HG02798 (cell line): ENCODE measurements around the gene NOTCH3.
A peak's percentile ranks its signal among the peaks of the same experiment; 100 is the strongest.

Experiments
- ATAC-seq: cut with Tn5 transposase; IDR thresholded peaks from one replicate; pipeline ENCODE4 v1.9.1; 2021; ENCODE audit warnings: mild to moderate bottlenecking; ENCODE audit not compliant: unreplicated experiment, poor library complexity

The NOTCH3 gene

DNA sequence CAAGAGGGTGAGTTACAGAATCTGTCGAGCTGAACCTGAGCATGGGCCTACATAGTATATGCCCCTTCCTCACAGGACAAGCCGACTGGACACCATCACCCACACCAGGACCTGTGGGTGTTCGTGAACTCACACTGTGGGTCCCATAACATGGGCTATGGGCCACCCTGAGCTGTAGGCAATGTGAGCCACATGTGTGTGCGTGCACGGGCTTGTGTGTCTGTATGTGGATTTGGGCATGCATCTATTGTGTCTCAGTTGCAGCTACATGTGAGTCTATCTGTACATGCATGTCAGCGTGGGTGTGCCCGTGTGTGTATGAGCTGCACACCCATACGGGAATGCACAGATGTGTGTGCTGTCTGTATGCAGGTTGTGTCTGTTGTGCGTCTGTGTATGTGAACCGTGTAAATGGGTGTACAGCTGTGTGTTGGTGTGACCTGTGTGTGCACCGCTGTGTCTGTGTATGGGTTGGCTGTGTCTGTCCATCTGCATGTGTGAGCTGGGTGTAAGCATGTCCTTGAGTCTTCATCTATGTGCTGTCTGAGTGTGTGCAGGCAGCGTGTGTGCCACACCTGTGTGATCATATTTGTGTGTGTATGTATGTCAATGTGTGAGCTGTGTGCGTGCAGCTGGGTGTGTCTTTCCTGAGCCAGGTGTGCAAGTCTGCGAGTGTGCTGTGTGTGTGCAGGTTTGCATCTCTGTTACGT lies 1.7 kb downstream of the NOTCH3 start:
- ATAC-seq, result no peak

DNA sequence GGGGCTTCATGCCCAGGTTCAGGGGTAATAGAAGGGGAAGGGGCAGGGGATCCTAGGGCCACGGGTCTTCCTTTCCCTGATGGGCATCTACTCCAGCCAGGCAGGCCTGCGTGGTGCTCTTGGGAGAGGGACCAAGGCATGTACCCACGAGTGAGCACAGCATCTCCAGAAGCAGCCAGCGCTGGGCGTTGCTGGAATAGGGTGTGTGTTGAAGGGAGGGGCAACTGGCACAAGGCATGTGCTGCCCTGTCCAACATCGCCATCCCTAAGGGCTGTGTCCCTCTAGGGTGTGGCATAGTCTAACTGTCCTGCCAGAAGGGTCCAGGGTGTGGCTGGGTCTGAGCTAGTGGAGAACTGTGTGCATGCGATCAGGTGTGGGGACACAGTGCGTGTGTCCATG lies 2.9 kb downstream of the NOTCH3 start:
- ATAC-seq, result no peak

DNA sequence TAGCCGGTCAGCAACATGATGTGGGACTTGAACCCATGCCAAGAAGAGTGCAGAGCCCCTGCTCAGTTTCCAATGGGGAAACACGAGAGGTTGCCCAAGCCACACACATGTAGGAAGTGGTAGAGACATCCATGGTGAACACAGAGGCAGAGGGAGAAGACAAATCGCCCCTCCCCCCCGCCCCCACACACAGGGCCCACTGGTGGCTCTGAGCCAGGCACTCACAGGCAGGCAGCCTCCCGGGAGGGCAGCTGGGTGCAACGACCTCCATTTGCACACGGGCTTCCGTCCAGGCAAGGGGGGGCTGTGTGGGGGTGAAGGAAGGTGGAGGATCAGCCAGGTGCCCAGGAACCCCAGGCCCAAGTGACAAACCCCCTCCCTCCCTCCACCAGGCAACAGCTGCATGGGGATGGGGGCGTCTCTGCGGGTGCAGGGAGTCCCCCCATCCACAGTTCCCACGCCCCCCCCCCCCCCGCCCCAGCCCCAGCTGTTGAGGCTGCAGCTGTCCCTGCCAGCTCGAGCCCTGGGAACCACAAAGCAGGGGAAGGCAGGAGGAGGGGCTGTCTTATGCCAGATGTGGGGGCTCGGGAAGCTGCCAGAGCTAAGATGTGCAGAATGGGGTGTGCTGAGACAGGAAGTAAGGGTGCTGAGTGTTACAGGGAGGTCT lies 3.4 kb downstream of the NOTCH3 start:
- ATAC-seq, result no peak

DNA sequence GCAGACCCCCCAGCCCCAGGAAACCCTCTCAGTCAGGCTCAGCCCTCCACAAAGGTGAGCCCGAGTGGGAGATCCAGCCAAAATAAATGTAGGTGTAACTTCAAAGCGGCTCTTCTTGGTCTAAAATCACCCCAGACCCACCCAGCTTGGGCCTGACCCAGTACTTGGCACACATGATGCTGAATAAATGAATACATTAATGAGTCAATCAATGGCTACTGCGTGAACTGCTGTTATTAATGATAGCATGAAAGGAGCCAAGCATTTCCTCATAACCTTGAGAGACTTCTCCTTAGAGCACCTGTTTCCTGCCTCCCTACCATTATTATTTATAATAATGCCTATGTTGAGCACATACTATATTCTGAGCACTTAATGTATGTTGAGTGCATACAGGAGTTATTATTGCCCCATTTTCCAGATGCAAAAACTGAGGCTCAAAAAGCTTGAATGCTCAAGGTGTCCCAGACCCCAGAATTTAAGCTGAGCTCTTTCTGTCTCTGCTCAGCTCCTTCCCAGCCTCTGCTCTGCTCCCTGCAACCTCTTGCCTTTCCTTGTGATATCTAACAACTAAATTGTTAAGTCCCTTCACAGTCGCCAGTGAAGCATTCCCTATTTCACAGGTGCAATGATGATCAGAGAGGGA lies 4.3 kb downstream of the NOTCH3 start:
- ATAC-seq, result no peak

DNA sequence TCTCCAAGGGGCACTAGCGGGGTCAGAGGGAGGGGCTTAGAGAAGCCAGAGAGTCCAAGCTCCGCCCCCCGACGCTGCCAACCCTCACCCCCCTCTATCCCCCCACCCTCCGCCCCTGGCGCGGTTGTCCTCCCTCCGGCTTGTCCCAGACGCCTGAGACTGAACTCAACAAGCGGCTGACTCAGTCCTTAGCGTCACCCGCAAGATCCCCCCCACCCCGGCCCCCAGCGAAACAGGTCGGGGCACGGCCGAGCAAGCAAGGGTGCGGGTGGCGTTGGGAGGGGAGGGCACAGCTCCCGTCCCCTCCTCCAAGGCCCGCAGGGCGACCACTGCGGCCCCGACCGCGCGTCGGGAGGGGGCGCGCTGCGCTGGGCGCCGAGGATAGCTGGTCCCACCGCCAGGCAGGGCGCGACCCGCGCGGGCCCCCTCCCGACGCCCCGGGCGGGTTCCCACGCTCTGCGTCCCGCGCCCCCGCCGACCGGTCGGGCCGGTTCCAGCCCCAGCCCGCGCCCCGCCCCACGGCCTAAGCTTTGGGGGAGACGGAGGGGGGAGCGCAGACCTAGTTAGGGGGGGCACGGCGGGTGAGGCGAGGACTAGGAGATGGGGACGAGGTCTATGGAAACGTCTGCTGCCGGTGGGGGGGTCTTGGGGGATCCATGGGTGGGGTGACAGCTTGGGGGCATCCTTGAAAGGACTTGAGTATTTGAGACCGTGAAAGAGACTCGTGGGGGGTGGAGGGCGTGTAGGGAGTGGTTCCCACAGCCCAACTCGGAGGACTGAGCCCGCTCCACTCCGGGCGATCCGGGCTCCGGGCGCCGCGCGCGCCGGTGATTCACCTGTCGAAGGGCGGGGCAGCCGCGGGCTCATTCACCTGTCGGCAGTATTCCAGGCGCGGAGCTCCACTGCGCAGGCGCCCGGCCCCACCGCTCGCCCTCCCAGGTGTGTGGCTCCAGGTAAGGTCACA lies 5.1 kb downstream of the NOTCH3 start:
- ATAC-seq, result no peak

DNA sequence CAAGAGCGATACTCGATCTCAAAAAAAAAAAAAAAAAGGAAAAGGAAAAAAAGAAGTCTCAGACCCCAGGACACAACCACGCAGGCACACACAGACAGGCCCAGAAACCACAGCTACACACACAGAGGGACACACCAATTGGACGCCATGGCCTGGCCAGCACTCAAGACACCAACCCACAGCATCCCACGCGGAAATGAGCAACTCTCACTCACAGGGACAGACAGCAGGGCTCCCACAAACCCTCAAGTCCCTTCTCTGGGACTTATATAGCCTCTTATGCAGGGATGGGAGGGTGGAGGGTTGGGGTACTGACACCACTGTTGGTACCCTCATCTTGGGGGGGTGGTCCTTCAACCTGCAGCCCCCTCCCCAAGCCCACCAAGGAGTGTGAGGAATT lies 5.9 kb downstream of the NOTCH3 start:
- no peak for ATAC-seq

DNA sequence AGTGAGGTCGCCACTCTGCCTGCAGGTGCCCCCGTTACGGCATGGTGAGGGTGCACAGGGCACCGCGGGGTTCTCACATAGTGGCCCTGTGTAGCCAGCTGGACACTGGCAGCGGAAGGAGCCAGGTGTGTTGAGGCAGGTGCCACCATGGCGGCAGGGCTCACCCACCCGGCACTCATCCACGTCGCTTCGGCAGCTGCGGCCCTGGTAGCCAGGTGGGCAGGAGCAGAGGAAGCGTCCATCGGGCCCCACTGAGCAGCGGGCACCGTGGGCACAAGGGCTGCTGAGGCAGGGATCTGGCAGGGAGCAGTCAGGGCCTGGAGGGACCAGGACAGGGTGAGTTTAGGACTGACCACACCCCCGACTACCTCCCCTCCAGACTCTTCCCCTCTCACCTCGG lies 8.8 kb downstream of the NOTCH3 start:
- ATAC-seq, result no peak

DNA sequence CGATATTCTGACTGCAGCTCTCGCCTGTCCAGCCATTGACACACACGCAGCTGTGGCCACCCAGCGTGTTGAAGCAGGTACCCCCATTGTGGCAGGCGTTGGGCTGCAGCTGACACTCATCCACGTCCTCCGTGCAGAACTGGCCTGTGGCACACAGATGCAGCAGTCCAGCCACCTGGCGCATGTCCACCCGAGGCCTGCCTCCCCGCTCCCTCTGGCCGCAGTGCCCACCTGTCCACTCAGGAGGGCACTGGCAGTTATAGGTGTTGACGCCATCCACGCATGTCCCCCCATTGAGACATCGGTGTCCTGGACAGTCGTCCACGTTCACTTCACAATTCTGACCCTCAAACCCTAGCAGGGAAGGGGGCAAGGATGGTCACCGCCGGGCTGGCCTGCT lies 9.3 kb downstream of the NOTCH3 start:
- no peak for ATAC-seq

DNA sequence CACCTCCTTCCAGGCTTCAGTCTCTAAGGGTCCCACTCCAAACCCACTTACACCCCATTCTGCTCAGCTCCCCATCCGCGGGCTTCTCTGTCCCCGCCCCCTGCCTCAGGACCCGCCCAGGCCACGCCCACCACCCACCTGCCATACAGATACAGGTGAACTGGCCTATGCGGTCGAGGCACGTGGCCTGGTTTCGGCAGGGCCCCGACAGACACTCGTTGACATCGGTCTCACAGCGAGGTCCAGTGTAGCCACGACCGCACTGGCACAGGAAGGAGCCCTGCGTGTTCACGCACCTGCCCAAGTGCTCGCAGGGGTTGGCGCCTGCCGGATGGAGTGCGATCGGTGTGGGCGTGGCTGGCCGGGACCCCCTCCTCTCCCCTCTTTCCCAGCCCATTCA lies 11.9 kb downstream of the NOTCH3 start:
- no peak for ATAC-seq

DNA sequence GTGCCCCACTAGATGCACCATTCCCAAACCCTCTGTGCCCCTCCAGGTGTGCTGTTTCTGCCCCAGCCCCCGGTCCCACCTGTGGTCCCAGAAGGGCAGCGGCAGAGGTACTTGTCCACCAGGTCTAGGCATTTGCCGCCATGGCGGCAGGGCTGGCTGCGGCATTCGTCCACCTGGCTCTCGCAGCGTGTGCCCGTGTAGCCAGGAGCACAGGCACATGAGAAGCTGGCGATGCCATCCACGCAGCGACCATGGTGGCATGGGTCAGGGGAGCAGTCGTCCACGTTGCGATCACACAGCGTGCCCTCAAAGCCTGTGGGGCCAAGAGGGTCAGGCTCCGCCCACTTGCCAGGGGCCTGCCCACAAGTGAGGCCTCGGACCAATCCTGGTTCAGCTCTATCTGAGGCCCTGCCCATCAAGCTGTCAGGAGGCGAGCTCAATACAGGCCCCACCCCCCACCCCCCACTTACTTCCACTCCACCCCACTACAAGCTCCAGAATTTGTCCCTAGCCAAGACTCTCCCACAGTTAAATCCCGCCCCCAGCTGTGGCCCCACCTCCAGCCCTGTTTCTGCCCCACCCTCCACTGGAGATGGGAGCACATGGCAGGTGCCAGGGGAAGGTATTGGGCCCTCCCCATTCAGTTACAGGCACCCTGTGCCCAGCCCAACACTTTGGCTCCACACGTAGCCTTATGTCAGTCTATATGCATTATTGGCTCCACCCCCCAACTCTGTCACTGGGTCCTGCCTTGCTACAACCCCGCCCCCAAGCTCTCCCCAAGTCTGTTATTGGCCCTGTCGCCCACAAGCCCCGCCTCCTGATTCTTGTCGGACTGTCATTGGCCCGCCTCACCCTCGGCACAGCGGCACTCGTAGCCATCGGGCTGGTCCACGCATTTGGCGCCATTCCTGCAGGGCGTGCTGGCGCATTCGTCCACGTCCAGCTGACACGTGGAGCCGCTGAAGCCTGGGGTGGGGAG lies 13.5 kb downstream of the NOTCH3 start:
- no peak for ATAC-seq

DNA sequence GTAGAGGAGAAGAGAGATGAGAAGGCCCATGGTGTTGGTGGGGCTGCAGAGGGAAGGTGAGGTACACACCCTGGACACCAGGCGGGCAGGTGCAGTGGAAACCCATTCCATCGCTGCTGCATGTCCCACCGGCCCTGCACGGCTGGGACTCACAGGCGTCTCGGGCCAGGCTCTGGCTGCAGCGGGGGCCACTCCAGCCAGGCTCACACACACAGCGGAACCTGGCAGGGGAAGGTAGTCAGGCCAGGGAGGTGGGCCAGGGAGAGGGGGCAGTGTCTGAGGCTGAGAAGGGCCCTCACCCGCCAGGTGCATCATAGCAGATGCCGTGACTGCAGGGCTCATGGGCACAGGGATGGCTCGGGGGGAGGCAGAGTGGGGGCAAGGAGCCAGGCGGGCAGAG lies 15.6 kb downstream of the NOTCH3 start:
- ATAC-seq, result no peak

DNA sequence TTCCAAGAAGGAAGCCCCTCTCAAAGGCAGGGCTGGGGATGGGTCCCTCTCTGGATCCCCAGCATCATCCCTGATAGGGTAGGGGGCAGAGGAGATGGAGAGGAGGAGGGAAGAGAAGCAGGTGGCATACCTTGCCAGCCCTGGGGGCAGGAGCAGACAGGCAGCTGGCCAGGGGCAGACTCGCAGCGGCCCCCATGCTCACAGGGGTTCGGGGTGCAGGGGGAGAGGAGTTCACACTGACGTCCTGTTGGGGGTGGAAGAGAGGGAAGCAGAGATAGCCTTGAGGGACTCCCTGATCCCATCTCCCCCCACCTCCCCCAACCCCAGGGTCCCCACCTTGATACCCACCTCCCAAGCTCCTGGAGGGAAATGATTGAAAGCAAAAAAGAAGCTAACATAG lies 16.0 kb downstream of the NOTCH3 start:
- ATAC-seq, result no peak

DNA sequence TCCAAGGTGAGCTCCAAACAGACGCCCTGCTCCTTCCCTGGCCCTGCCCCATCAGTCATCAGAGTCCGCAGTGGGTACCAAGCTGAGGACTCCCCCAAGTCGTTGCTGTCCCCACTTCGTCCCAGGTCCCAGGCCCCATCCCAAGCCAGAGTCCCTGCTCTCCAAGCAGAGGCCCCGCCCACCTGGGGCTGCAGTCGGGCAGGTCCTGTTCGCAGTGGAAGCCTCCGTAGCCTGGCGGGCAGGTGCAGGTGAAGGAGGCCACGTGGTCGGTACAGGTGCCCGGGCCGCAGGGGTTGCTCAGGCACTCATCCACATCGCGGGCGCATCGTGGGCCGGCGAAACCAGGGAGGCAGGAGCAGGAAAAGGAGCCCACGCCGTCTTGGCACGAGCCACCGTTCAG lies 19.4 kb downstream of the NOTCH3 start:
- no peak for ATAC-seq

DNA sequence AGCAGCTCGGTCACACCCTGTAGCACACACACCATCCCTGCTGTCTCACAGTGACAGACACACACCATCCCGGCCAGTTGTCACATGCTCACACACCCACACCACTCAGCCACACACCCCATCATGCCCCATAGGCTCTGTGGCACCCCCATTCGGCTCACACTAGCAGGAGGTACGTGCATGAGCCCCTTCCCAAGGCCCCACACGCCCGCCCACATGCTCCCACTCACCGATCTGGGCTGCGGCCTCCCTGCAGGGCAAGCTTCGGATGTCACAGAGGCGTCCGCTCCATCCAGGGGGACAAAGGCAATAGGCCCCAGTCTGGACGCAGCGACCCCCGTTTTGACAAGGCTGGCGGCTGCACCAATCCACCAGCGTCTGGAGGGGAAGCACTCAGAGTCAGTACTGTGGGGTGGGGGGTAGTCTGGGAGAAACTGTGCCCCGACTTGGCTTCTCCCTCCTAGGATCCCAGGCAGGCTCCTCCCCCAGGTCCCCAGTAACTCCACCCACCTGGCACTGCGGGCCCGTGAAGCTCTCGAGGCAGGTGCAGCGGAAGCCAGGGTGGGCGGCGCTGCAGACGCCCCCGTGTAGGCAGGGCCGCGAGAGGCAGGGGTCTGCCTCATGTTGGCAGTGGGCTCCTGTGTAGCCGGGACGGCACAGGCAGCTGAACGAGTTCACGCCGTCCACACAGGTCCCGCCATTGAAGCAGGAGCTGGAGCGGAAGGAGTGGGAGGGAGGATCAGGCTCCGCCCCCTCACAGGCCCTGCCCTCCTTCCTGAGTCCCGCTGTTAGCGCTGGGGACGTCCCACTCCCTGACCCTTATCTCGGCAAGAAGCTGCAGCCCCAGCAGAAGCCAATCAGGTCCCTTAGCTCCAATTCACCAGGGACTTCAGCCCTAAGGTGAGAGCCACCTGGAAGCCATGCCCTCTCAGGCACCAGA lies 20.1 kb downstream of the NOTCH3 start:
- no peak for ATAC-seq

DNA sequence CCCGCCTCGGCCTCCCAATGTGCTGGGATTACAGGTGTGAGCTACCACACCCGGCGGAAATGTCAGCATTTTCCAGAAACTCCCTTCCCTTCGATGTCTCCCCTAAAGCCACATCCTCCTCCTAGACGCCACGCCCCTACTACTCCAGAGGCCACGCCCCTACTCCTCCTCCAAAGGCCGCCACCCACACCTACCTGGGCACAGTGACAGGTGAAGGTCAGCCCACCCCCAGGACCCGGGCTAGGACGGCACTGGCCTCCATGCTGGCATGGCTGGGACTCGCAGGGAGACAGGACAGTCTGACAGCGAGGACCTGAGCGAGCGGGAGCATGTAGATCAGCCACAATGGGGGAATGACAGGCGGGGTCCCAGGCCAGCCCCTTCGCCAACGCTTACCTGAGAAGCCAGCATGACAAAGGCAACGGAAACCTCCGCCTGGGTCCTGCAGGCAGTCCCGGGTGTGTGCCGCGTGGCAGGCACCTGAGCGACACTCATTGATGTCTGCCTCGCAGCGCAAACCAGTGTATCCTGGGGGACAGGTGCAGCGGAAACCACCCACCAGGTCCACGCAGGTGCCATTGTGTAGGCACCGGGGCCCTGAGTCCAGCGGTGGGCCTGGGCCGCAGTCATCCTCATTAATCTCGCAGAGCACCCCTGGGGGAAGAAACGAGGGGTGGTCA lies 22.0 kb downstream of the NOTCH3 start:
- no peak for ATAC-seq

DNA sequence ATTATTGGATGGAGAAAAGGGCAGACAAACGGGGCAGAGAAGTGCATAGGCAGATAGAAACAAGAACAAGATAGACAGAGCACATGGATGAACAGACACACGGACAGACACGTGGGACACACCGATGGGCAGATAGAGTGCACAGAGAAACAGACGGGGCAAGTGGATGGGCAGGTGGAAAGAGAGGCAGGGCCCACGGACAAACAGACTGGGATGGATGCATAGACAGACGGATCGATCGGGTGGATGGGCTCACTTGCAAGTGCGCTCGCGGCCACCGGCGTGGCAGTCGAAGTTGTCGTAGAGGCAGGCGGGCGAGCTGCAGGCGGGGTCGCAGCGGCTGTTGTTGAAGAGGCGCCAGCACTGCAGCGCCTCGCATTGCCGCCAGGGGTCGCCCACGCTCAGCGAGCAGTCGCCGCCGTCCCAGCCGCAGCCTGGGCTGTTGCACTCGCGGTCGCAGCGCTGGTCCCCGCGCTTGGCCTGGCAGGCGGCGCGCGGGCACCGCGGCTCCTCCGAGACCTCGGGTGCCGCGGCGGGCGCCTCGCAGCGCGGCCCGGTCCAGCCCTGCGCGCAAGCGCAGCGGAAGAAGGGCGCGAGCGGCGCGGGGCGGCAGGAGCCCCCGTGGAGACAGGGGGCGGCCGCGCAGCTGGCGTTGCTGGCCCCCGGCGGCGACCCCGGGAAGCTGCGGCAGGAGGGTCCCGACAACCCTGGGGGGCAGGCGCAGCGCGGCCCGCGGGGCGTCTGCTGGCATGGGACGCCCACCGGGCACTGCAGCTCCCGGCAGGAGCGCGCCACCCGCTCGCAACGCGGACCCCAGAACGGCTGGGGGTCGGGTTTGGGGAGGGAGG lies 23.3 kb downstream of the NOTCH3 start:
- ATAC-seq, result peak; percentile 72

DNA sequence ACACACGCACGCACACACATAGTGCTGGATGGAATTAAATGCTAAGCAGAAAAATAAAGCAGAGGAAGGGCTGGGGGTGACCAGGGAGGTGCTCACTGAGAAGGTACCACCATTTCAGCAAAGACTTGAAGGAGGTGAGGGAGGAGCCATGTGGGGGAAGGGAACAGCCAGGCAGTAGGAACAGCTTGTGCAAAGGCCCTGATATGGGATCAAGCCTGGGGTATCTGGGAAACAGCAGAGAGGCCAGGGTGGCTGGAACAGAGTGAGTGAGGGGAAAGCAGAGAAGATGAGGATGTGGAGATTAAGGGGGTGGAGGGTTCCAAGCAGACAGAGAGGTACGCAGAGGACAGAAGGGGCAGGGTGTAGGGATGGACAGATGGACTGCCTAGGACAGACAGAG lies 25.2 kb downstream of the NOTCH3 start:
- ATAC-seq, result no peak
